ENCODE results near the gene HSH2D. TPM values are rescaled to one million over a fixed set of nuclear protein-coding genes. Genes with fewer than 3 reads are reported as not detected.
A peak's percentile ranks its signal among the peaks of the same experiment; 100 is the strongest.

HSH2D gene
- total RNA-seq, 1 experiment from 2014 or later: 0.49 TPM

GRCh38 chr19:16141043-16141442 is 2.4 kb upstream of the HSH2D start:
- Mint-ChIP-seq H3K27me3 (ENCODE audit: insufficient read depth, unreplicated experiment) (no peaks in the 10 kb centered on the region), H3K9me3 (ENCODE audit: unreplicated experiment) (no peaks in the 10 kb centered on the region), H3K36me3 (ENCODE audit: insufficient read depth, unreplicated experiment) (no peaks in the 10 kb centered on the region), H3K4me3 (ENCODE audit: unreplicated experiment) (no peak overlapping the region), H3K27ac (ENCODE audit: low read depth, unreplicated experiment) (no peak overlapping the region), H3K4me1 (ENCODE audit: insufficient read depth, unreplicated experiment) (peaks cover 12% of the 10 kb centered on the region)
- no peak for DNase-seq (ENCODE audit: unreplicated experiment)
- ChIA-PET CTCF (interaction anchor here (0.6 kb wide), 1 partner anchor 40 kb away, joined by 3 read pairs; no protein-coding TSS in a partner anchor), POLR2A (interaction anchor here (0.6 to 0.9 kb wide), 2 partner anchors 66 to 946 kb away, joined by 3 read pairs; no protein-coding TSS in a partner anchor)
- no TSS peak for BruUV-seq (replicated peaks)
- intact Hi-C loops (cut with micrococcal nuclease): no loop called here
- TF ChIP-seq, protein P1, sequence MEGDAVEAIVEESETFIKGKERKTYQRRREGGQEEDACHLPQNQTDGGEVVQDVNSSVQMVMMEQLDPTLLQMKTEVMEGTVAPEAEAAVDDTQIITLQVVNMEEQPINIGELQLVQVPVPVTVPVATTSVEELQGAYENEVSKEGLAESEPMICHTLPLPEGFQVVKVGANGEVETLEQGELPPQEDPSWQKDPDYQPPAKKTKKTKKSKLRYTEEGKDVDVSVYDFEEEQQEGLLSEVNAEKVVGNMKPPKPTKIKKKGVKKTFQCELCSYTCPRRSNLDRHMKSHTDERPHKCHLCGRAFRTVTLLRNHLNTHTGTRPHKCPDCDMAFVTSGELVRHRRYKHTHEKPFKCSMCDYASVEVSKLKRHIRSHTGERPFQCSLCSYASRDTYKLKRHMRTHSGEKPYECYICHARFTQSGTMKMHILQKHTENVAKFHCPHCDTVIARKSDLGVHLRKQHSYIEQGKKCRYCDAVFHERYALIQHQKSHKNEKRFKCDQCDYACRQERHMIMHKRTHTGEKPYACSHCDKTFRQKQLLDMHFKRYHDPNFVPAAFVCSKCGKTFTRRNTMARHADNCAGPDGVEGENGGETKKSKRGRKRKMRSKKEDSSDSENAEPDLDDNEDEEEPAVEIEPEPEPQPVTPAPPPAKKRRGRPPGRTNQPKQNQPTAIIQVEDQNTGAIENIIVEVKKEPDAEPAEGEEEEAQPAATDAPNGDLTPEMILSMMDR (IDR thresholded peaks at IDR 0.05; ENCODE audit: unreplicated experiment): no peak

DNA sequence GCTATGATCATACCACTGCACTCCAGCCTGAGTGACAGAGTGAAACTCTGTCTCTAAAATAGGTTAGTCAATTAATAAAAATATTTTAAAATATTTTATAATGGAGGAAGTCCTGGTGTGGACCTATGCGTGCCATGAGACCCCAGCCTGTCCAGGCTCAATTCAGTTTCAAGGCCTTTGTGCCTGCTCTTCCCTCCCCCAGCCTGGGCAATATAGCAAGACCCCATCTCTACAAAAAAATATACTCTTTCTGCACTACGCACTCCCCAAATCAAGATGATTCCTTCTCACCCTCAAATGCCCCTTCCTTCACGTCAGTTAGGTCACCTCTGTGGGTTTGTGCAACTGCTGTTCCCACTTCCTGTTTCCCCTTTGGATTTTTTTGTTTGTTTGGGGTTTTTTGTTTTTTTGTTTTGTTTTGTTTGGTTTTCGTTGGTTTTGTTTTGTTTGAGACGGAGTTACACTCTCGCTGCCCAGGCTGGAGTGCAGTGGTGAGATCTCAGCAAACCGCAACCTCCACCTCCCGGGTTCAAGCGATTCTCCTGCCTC is 1.4 kb upstream of the HSH2D start:
- Mint-ChIP-seq H3K4me1 (ENCODE audit: insufficient read depth, unreplicated experiment) (peaks cover 12% of the 10 kb centered on the region), H3K4me3 (ENCODE audit: unreplicated experiment) (no peak overlapping the region), H3K9me3 (ENCODE audit: unreplicated experiment) (no peaks in the 10 kb centered on the region), H3K36me3 (ENCODE audit: insufficient read depth, unreplicated experiment) (no peaks in the 10 kb centered on the region), H3K27ac (ENCODE audit: low read depth, unreplicated experiment) (no peak overlapping the region), H3K27me3 (ENCODE audit: insufficient read depth, unreplicated experiment) (no peaks in the 10 kb centered on the region)
- CTCF ChIA-PET: no interaction called here
- POLR2A ChIA-PET: no interaction called here
- DNase-seq (ENCODE audit: unreplicated experiment): no peak
- intact Hi-C loops (cut with micrococcal nuclease): no loop called here
- no TSS peak for BruUV-seq (replicated peaks)
- TF ChIP-seq, protein P1 (IDR thresholded peaks at IDR 0.05; ENCODE audit: unreplicated experiment): no peak

DNA sequence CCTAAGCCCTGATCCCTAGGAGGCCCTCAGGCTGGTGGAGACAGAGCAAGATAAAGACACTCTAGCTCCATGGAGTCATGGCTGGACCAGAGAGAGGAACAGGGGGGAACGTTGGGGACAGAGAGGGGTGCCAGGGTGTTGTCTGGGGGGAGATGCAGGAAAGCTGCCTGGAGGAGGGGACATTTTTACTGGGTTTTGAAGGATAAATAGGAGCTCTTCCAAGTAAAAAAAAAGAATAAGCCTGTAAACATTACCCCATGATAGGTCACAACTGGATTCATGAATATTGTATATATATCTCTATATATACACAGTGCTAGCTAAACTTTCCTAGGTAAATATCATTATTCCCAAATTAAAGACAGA is 714 bp downstream of the HSH2D start:
- H3K4me3 Mint-ChIP-seq (ENCODE audit: unreplicated experiment): no peak overlapping the region
- H3K27me3 Mint-ChIP-seq (ENCODE audit: insufficient read depth, unreplicated experiment): no peaks in the 10 kb centered on the region
- no peaks in the 10 kb centered on the region for H3K9me3 Mint-ChIP-seq (ENCODE audit: unreplicated experiment)
- H3K4me1 Mint-ChIP-seq (ENCODE audit: insufficient read depth, unreplicated experiment): peaks cover 12% of the 10 kb centered on the region
- intact Hi-C loops (cut with micrococcal nuclease): no loop called here
- DNase-seq (ENCODE audit: unreplicated experiment): no peak
- H3K36me3 Mint-ChIP-seq (ENCODE audit: insufficient read depth, unreplicated experiment): no peaks in the 10 kb centered on the region
- POLR2A ChIA-PET: interaction anchor here (0.9 kb wide), 1 partner anchor 31 kb away, joined by 3 read pairs; no protein-coding TSS in a partner anchor
- no TSS peak for BruUV-seq (replicated peaks)
- CTCF ChIA-PET: interaction anchor here (0.6 to 1.5 kb wide), 3 partner anchors 38 to 728 kb away, joined by 3 to 4 read pairs (median 3); no protein-coding TSS in a partner anchor
- peak overlapping the region; percentile 23 for H3K27ac Mint-ChIP-seq (ENCODE audit: low read depth, unreplicated experiment)
- TF ChIP-seq, protein P1 (IDR thresholded peaks at IDR 0.05; ENCODE audit: unreplicated experiment): no peak

DNA sequence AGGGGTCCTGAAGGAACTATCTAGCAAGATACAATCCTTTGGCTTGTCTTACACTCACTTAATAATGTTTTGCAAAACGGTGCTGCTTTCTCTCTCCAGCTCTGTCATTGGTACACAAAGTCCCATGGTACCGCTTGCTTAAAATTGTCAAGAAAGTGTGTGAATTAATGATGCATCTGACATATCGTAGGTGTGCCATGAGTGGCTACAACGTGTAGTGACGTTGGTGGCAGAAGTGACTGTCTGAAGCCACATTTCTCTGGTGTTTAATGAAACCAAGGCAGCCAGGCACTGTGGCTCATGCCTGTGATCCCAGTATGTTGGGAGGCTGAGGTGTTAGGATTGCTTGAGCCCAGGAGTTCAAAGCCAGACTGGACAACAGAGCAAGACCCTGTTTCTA is 2.6 kb downstream of the HSH2D start:
- intact Hi-C loops (cut with micrococcal nuclease): no loop called here
- peaks cover 12% of the 10 kb centered on the region for H3K4me1 Mint-ChIP-seq (ENCODE audit: insufficient read depth, unreplicated experiment)
- no peak for DNase-seq (ENCODE audit: unreplicated experiment)
- H3K27me3 Mint-ChIP-seq (ENCODE audit: insufficient read depth, unreplicated experiment): no peaks in the 10 kb centered on the region
- no peak overlapping the region for H3K4me3 Mint-ChIP-seq (ENCODE audit: unreplicated experiment)
- CTCF ChIA-PET: no interaction called here
- TF ChIP-seq, protein P1 (IDR thresholded peaks at IDR 0.05; ENCODE audit: unreplicated experiment): no peak
- no peaks in the 10 kb centered on the region for H3K9me3 Mint-ChIP-seq (ENCODE audit: unreplicated experiment)
- BruUV-seq (replicated peaks): no TSS peak
- no peaks in the 10 kb centered on the region for H3K36me3 Mint-ChIP-seq (ENCODE audit: insufficient read depth, unreplicated experiment)
- H3K27ac Mint-ChIP-seq (ENCODE audit: low read depth, unreplicated experiment): no peak overlapping the region
- POLR2A ChIA-PET: no interaction called here

Measured in MCF 10A (cell line).